HFFc6 (cell line): ENCODE data around the gene TMEM151B. TPM values are rescaled to one million over a fixed set of nuclear protein-coding genes. Genes with fewer than 3 reads are reported as not detected.

Experiments used
- DNase-seq: peaks from one replicate; pipeline ENCODE4 v3.0.0-alpha.2; 2018
- H3K27ac Mint-ChIP-seq: 2 replicates; pipeline ENCODE4 v1.8.0; 2020; ENCODE audit warnings: mild to moderate bottlenecking, mixed read lengths
- H3K27me3 Mint-ChIP-seq: 2 replicates; pipeline ENCODE4 v1.8.0; 2021; ENCODE audit warnings: mild to moderate bottlenecking, moderate library complexity, mixed read lengths; ENCODE audit not compliant: insufficient read depth
- H3K36me3 Mint-ChIP-seq: 2 replicates; pipeline ENCODE4 v1.8.0; 2021; ENCODE audit warnings: low read depth, mixed read lengths
- H3K4me1 Mint-ChIP-seq: 2 replicates; pipeline ENCODE4 v1.8.0; 2020; ENCODE audit warnings: low read depth, mixed read lengths
- H3K4me3 Mint-ChIP-seq: 2 replicates; pipeline ENCODE4 v1.8.0; 2020; ENCODE audit warnings: mild to moderate bottlenecking, moderate library complexity, mixed read lengths
- H3K9me3 Mint-ChIP-seq: 2 replicates; pipeline ENCODE4 v1.8.0; 2020; ENCODE audit warnings: mild to moderate bottlenecking, mixed read lengths
- CTCF ChIP-seq: fragments of 200-600 bp; sonication (generic); IDR thresholded peaks from 2 replicates; pipeline ENCODE4 v1.5.0; 2021; ENCODE audit warnings: antibody characterized with exemption, mild to moderate bottlenecking
- total RNA-seq, 6 experiments: library from RNA; stranded (reverse); fragmentation: NEBNext Ultra II Directional; extraction: Animal tissue kit (Norgen Biotek cat#: 25700); gene quantifications; 2 replicates in 1 of 6; 3 replicates in 5 of 6; pipeline ENCODE4 v1.2.3, GENCODE V29; 2021

TMEM151B gene
- total RNA-seq, 6 experiments from 2014 or later: not detected

DNA sequence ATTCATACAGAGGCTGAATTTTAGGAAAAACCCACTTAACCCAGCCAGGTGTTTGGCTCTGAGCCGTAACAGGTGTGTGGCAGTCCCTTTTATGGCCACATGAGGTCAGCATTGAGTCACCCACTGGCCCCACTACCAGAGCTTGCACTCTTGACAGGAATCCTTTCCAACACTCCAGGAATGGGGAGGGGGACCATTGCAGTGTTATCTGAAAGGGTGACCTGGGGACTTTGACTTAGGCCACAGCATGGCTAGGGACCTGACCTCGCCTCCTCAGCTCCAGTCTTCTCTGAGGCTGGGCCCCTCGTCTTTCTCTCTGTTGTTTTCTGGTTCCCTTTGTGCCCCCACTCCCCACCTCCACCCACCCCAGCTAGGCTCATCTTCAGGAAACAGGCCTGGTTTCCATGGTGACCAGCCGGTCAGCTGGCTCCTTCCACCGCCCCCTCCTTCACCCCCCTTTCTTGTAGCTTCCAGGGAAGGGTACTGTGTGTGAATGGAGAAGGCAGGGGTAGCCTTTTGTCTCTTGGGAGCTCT, 2.1 kb upstream of the TMEM151B start:
- peak; percentile 95 for TF ChIP-seq CTCF
- Mint-ChIP-seq H3K27me3 (peaks cover 31% of the 10 kb centered on the region), H3K36me3 (no peaks in the 10 kb centered on the region), H3K4me1 (peaks cover 17% of the 10 kb centered on the region), H3K9me3 (no peaks in the 10 kb centered on the region), H3K27ac (no peak overlapping the region), H3K4me3 (no peak overlapping the region)
- no peak for DNase-seq

DNA sequence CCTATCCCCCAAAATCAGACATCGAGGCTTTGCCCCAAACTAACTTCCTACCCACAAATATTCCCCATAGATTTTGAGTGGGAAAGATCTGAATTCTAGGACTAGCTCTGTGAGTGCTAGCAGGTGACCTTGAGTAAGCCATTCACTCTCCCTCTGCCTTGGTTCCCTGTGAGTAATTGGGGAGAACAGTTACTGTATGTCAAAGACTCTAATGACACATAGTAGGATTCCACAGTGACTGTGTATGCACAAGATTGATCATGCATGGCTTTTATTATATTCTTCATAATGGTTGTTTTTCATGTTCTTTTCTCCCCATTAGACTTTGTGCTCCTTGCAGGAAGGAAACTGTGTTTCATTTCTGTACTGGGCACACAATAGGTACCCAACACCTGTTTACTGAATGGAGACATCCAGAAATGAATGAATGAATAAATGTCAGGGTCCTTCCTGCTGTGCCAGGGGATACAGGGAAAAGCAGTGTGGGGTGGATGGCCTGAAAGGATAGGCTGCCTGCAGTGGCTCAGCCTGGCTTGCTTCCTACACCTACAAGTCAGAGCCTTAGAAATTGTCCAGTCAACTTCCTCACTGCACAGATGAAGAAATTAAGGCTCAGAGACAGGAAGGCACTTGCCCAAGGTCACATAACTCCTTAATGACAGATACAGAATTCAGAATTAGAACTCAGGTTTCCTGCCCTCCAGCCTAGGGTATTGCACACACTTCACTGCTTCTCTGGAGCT, 901 bp upstream of the TMEM151B start:
- Mint-ChIP-seq H3K27ac (no peak overlapping the region), H3K27me3 (peaks cover 35% of the 10 kb centered on the region), H3K9me3 (no peaks in the 10 kb centered on the region), H3K4me3 (no peak overlapping the region), H3K4me1 (peaks cover 6% of the 10 kb centered on the region), H3K36me3 (no peaks in the 10 kb centered on the region)
- TF ChIP-seq CTCF: no peak
- no peak for DNase-seq

- Mint-ChIP-seq H3K4me3 (no peak overlapping the region; the same call in 1 of the 2 replicates), H3K36me3 (no peaks in the 10 kb centered on the region), H3K27ac (no peak overlapping the region), H3K27me3 (peaks cover 37% of the 10 kb centered on the region), H3K9me3 (no peaks in the 10 kb centered on the region), H3K4me1 (no peaks in the 10 kb centered on the region)
- DNase-seq: no peak
- no peak for TF ChIP-seq CTCF
Observed at GRCh38 chr6:44270526-44271405, 516 bp downstream of the TMEM151B start.

DNA sequence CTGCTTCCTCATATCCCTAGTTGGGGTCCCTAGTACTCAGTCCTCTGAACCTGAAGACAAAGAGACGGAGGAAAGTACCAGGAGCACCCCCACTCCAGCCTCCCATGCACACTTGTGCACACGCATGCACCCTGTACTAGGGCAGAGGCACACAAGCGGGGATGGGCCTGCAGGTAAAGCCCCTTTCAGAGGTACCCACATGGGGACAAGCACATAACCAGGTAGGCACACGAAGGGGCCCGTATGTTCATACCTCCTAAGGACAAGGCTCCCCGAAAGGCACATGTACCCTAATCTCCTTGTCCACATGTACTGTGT, 1.1 kb downstream of the TMEM151B start:
- no peak overlapping the region; the same call in 1 of the 2 replicates for H3K4me3 Mint-ChIP-seq
- H3K9me3 Mint-ChIP-seq: no peaks in the 10 kb centered on the region
- no peak for DNase-seq
- no peak overlapping the region for H3K27ac Mint-ChIP-seq
- no peaks in the 10 kb centered on the region for H3K36me3 Mint-ChIP-seq
- H3K4me1 Mint-ChIP-seq: no peaks in the 10 kb centered on the region
- H3K27me3 Mint-ChIP-seq: peaks cover 37% of the 10 kb centered on the region
- no peak for TF ChIP-seq CTCF

GRCh38 chr6:44271914-44272313, 1.7 kb downstream of the TMEM151B start:
- TF ChIP-seq CTCF: no peak
- no peak for DNase-seq
- Mint-ChIP-seq H3K4me1 (no peaks in the 10 kb centered on the region), H3K9me3 (no peaks in the 10 kb centered on the region), H3K4me3 (no peak overlapping the region), H3K27me3 (peaks cover 40% of the 10 kb centered on the region), H3K27ac (no peak overlapping the region), H3K36me3 (no peaks in the 10 kb centered on the region)
